Activated T-helper 9 cell treated with anti-CD3 and anti-CD28 coated beads, Interleukin-2, amount 50 U/mL, for 16 hours (primary cell): ENCODE data around the gene MARK3.

Experiments
- DNase-seq: peaks from one replicate; pipeline ENCODE4 v3.0.0-alpha.2; 2020; ENCODE audit warnings: low read depth

The MARK3 gene

DNA sequence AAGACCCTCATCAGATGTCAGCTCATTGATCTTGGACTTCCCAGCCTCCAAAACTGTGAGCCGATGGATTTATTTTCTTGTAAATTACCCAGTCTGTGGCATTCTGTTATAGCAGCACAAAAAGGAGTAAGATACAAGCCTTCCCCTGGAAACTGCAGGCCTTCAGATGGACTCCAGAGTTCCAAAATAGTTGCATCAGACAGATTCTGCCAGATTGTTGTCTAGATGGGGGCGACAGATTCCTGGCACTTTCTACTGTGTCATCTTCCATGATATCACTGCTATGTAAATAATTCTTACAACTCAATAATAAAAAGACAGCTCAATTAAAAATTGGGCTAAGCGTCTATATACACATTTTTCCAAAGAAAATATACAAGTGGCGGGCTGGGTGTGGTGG, 17.2 kb upstream of the MARK3 start:
- DNase-seq = no peak

DNA sequence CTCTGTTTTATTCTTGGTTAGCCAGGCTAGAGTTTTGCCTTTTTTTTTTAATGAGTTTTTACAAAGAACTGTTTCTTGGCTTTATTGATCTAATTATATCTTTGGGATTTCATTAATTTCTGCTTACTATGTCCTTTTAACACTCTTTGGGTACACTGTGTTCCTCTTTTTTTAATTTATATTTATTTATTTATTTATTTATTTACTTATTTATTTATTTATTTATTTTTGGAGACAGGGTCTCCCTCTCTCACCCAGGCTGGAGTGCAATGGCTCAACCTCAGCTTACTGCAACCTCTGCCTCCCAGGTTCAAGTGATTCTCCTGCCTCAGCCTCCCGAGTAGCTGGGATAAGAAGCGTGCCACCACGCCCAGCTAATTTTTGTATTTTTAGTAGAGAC, 15.1 kb upstream of the MARK3 start:
- DNase-seq = no peak

GRCh38 chr14:103372017-103372416, 13.2 kb upstream of the MARK3 start:
- DNase-seq = no peak

GRCh38 chr14:103372552-103373304, 12.5 kb upstream of the MARK3 start:
- DNase-seq = no peak

- DNase-seq = no peak
Measured at GRCh38 chr14:103374121-103374520, 11.1 kb upstream of the MARK3 start.

GRCh38 chr14:103377522-103378037, 7.6 kb upstream of the MARK3 start:
- DNase-seq = no peak

DNA sequence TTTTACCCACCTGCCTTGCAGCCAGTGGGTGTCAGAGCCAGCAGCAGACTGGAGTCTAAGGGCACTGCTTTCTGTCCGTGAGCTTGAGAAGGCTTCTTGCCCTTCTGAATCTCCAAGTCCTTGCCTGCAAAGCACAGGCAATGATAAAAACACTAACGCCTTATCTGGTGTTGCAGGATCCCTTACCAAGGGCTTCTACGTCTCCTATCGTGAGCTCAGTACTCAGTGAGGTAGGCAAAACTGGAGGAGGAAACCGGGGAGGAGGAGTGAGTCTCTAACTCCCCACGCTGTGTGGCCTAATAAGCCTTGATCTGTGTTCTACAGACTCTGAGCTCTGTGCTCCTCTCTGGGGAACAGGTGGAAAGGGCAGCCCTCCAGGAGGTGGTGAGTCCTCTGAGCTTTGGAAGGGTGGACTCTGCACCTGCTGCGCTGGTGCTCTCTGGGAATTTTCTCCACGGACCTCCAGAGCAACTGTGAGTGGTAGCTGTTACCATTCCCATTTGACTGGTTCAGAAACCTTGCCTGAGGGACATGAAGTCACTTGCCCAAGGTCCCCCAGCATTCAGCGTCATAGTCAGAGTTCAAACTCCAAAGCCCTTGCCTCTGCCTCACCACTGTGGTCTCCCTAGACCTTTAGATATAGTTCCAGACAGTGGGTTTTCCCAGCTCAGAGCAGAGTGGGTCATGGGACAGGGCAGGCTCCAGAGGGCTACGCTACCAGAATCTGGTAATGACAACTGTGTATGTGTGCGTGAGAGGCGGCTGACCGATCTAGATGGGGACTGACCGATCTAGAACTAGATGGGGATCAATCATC, 7.0 kb upstream of the MARK3 start:
- DNase-seq = no peak

DNA sequence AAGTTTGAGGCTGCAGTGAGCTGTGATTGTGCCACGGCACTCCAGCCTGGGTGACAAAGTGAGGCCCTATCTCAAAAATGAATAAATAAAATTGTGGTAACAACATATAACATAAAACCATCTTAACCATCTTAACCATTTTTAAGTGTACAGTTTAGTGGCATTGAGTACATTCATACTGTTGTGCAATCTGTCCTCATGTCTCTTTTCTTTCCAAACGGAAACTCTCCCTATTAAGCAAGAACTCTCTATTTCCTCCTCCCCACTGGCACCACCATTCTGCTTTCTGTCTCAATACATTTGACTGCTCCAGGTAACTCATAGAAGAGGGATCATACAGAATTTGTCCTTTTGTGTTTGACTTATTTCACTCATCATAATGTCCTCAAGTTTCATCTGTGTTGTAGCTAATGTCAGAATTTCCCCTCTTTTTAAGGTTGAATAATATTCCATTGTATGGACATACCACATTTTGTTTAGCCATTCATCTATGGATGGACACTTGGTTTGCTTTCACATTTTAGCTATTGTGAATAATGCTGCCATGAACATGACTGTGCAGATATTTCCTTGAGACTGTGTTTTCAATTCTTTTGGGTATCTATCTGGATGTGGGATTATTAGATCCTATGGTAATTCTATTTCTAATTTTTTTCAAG, 4.4 kb upstream of the MARK3 start:
- no peak for DNase-seq

- no peak for DNase-seq
Measured at GRCh38 chr14:103382376-103382775, 2.8 kb upstream of the MARK3 start.

- no peak for DNase-seq
Measured at GRCh38 chr14:103384450-103385151, 614 bp upstream of the MARK3 start.

DNA sequence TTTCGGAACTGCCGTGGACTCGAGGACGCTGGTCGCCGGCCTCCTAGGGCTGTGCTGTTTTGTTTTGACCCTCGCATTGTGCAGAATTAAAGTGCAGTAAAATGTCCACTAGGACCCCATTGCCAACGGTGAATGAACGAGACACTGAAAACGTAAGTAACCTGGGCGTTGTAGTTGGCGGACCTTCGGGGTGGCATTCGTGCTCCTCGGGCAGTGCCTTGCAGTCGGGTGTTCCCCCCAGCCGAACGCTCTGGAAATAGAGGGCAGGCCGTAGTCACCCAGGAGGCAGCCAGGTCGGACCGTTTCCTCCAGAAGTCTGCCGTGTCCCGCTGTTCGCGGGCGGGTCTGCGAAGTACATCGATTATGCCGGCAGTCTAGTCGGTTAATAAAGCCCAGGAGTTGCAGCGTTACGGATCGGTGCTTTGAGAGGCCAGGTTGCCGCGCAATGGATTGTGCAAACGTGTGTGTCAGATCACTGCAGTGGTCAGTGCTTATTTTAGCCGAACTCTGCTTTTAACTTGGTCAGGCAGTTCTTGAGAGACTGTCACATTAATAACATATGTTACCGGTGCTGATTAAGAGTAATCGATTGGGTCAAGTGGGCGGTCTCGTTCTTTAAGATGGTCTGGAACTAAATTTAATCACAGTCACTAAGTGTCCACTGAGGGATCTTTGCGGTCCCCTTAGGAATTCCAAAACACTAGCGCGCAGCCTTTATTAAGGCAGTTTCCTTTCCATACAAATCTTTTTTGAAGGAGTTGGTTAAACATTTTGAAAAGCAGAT, 906 bp downstream of the MARK3 start:
- peak; percentile 18 for DNase-seq

- DNase-seq = no peak
Measured at GRCh38 chr14:103386713-103387329, 1.6 kb downstream of the MARK3 start.

DNA sequence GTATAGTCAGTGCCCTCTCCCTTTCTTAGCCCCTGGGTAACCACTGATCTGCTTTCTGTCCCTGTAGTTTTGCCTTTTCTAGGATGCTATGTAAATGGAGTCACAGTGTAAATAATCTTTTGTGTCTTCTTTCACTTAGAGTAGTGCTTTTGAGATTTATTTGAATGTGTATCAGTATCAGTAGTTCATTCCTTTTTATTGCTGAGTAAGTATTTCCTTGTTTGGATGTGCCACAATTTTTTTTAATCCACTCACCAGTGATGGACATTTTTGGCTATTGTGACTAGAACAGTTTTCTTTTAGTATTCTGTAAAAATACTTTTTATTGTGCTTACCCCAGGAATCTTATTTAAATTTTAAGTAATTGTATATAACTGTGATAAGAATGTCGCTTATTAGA, 3.4 kb downstream of the MARK3 start:
- no peak for DNase-seq

DNA sequence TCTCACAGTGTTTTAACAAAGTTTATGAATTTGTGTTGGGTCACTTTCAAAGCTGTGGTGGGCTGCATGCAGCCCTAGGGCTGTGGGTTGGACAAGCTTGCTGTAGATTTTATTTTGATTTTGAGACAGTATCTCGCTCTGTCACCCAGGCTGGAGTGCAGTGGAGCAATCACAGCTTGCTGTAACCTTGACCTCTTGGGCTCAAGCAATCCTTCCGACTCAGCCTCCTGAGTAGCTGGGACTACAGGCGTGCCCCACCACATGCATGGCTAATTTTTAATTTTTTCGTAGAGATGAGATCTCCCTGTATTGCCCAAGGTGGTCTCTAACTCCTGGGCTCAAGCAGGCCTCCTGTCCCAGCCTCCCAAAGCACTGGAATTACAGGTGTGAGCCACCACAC, 5.4 kb downstream of the MARK3 start:
- no peak for DNase-seq

DNA sequence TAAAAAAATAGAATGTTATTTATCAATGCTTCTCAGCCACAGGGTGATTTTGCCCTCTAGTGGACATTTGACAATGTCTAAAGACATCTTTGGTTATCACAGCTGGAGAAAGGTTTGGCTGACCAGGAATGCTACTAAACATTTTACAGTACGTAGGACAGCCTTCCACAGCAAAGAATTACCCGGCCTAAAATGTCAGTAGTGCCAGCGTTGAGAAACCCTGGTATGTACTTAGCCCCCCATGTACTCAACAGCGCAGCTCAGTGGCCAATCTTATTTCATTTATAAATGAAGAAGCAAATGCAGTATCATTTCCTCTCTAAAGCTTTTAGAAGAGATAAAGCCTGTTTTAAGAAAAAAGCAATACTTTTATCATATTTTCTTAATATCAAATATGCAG, 5.8 kb downstream of the MARK3 start:
- no peak for DNase-seq

- no peak for DNase-seq
Measured at GRCh38 chr14:103392106-103392505, 6.9 kb downstream of the MARK3 start.

DNA sequence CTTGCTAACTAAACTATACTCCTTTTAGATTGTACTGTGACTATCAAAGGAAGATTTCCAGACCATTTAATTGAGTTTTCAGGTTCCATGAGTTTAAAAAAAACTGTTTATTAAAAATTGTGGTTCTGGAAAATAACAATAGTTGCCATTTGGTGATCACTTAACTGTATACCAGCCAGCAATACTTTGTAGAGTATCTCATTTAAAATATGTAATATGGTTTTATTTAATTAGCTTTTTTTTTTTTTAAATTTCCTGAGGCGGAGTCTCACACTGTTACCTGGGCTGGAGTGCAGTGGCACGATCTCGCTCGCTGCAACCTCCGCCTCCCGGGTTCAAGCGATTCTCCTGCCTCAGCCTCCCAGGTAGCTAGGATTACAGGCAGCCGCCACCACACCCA, 7.4 kb downstream of the MARK3 start:
- DNase-seq = no peak

- no peak for DNase-seq
Measured at GRCh38 chr14:103393070-103393469, 7.9 kb downstream of the MARK3 start.

DNA sequence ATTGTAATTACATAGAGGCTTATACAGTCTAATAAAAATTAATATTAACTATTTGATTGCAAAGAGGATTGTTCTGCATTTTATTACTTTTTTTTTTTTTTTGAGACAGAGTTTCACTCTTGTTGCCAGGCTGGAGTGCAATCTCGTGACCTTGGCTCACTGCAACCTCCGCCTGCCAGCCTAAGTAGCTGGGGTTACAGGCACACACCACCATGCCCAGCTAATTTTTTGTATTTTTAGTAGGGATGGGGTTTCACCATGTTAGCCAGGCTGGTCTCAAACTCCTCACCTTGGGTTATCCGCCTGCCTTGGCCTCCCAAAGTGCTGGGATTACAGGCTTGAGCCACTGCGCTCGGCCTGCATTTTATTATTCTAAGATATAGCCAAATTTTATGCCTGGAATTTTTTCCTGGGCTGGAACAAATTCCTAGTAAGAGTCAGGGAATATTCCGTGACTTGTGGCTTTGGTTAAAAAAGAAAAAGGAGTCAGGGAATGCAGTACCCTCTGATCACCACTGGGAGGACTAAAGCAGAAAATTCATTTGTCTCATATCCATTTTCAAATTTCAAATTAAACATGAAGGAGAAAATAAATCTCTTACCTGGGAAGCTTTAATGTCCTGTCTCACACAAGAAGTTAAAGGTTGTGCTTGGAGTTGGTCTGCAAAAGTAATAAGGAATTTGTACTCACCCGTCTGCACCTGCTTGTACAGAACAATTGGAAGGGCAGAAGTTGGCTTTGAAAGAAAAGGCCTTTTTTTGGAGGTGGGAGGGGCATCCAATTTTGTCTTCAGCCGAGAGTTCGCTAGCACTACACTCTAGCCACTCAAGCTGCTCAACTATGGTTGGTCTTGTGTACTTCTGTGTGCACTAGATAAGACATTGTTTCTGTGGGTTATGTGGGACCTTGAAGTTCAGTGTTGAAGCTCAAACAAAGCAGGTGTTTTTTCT, 8.7 kb downstream of the MARK3 start:
- no peak for DNase-seq

DNA sequence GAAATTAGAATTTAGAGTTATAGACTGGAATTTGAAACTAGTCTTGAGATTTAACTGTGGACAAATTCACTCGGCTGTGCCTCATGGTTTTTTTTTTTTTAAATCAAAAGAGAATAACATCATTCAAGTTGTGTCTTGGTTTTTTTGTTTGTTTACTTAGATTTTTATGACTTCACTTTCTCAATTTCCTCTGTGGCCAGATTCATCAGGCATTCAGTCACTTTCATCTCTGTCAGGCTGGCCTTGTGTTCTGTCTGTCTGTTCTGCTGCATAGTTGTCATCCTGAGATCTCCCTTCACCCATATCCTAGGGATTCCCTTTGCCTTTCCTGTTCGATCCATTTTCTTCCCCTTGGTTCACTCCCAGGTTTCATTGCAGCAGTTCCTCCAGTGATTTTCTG, 10.0 kb downstream of the MARK3 start:
- no peak for DNase-seq
